Activated CD4-positive, alpha-beta T cell treated with anti-CD3 and anti-CD28 coated beads, Interleukin-2, amount 50 U/mL, for 1 hour (primary cell): Measurements from ENCODE around the gene TBC1D30.
"Not testable (repeated sequence)": the region's sequence is repeated elsewhere in the genome, so short reads cannot be mapped to it uniquely, and the experiment has no call there.

Experiments used
- DNase-seq: peaks from one replicate; pipeline ENCODE4 v3.0.0-alpha.2; 2020

Gene TBC1D30

GRCh38 chr12:64806173-64806572 is 18.3 kb upstream of the TBC1D30 start:
- DNase-seq: no peak

GRCh38 chr12:64806593-64807460 is 17.6 kb upstream of the TBC1D30 start:
- no peak for DNase-seq

GRCh38 chr12:64808110-64808509 is 16.3 kb upstream of the TBC1D30 start:
- DNase-seq: no peak

GRCh38 chr12:64810831-64811230 is 13.6 kb upstream of the TBC1D30 start:
- DNase-seq: no peak

GRCh38 chr12:64813723-64814122 is 10.7 kb upstream of the TBC1D30 start:
- no peak for DNase-seq

- no peak for DNase-seq
Observed at GRCh38 chr12:64814432-64814831, 10.0 kb upstream of the TBC1D30 start.

- DNase-seq: no peak
Observed at GRCh38 chr12:64819816-64820402, 4.5 kb upstream of the TBC1D30 start.

- no peak for DNase-seq
Observed at GRCh38 chr12:64820593-64820992, 3.9 kb upstream of the TBC1D30 start.

- no peak for DNase-seq
Observed at GRCh38 chr12:64821116-64821630, 3.3 kb upstream of the TBC1D30 start.

GRCh38 chr12:64824130-64824499 is 332 bp upstream of the TBC1D30 start:
- DNase-seq: no peak

- DNase-seq: no peak
Observed at GRCh38 chr12:64825143-64826021, 935 bp downstream of the TBC1D30 start.

- DNase-seq: peak; percentile 37
Observed at GRCh38 chr12:64826234-64826633, 1.8 kb downstream of the TBC1D30 start.

- no peak for DNase-seq
Observed at GRCh38 chr12:64828713-64829112, 4.3 kb downstream of the TBC1D30 start.

- DNase-seq: no peak
Observed at GRCh38 chr12:64833928-64834327, 9.5 kb downstream of the TBC1D30 start.

- DNase-seq: no peak
Observed at GRCh38 chr12:64835901-64836300, 11.5 kb downstream of the TBC1D30 start.

GRCh38 chr12:64836856-64837255 is 12.4 kb downstream of the TBC1D30 start:
- DNase-seq: no peak

GRCh38 chr12:64837427-64837826 is 13.0 kb downstream of the TBC1D30 start:
- DNase-seq: no peak

- DNase-seq: no peak
Observed at GRCh38 chr12:64840119-64840518, 15.7 kb downstream of the TBC1D30 start.

GRCh38 chr12:64840949-64841717 is 16.7 kb downstream of the TBC1D30 start:
- no peak for DNase-seq

- not testable (repeated sequence) for DNase-seq
Observed at GRCh38 chr12:64848409-64848808, 24.0 kb downstream of the TBC1D30 start.

GRCh38 chr12:64858882-64859605 is 34.6 kb downstream of the TBC1D30 start:
- no peak for DNase-seq
